Esophagus squamous epithelium (tissue), 4 donors: ENCODE data around the gene ILF2.

Source experiments
- CTCF ChIP-seq, 6 experiments: fragments of 450-650 bp in 4 of 6; fragments of 200-600 bp in 2 of 6; sonication (generic) in 2 of 6; IDR thresholded peaks; one replicate each; pipeline ENCODE4 v1.5.1; 2016 to 2019; ENCODE audit warnings: antibody characterized with exemption in 6 of 6, mild to moderate bottlenecking in 4 of 6, moderate library complexity in 4 of 6
- POLR2A ChIP-seq, 4 donors: fragments of 450-650 bp; IDR thresholded peaks; one replicate each; pipeline ENCODE4 v1.6.1; 2017; ENCODE audit warnings: antibody characterized with exemption in 4 of 4, mild to moderate bottlenecking in 4 of 4, moderate library complexity in 3 of 4

- TF ChIP-seq CTCF (IDR thresholded peaks at IDR 0.05): peak; percentile 74 to 84 (median 79)
- TF ChIP-seq POLR2A (IDR thresholded peaks at IDR 0.05): no peak
Observed at GRCh38 chr1:153677718-153678518, 7.1 kb upstream of the ILF2 start.
